ENCODE results near the gene USP25.
A peak's percentile ranks its signal among the peaks of the same experiment; 100 is the strongest.

Gene USP25

GRCh38 chr21:15729674-15730483 is at the start of gene USP25:
TSS of gene USP25 (plus strand) at chr21:15729982. CDS start at chr21:15730394, 412 bp downstream.
- peak; percentile 87 for DNase-seq (ENCODE audit: low spot score)

GRCh38 chr21:15682186-15682895 is 47.4 kb upstream of the USP25 start:
- peak; percentile 6 for DNase-seq (ENCODE audit: low spot score)

GRCh38 chr21:15682977-15683376 is 46.8 kb upstream of the USP25 start:
- DNase-seq (ENCODE audit: low spot score): no peak

- DNase-seq (ENCODE audit: low spot score): no peak
Observed at GRCh38 chr21:15686506-15686905, 43.3 kb upstream of the USP25 start.

GRCh38 chr21:15687208-15687607 is 42.6 kb upstream of the USP25 start:
- no peak for DNase-seq (ENCODE audit: low spot score)

- no peak for DNase-seq (ENCODE audit: low spot score)
Observed at GRCh38 chr21:15688016-15688415, 41.8 kb upstream of the USP25 start.

GRCh38 chr21:15688809-15689208 is 41.0 kb upstream of the USP25 start:
- no peak for DNase-seq (ENCODE audit: low spot score)

GRCh38 chr21:15692711-15693110 is 37.1 kb upstream of the USP25 start:
- DNase-seq (ENCODE audit: low spot score): no peak

GRCh38 chr21:15695241-15695640 is 34.5 kb upstream of the USP25 start:
- DNase-seq (ENCODE audit: low spot score): no peak

- DNase-seq (ENCODE audit: low spot score): no peak
Observed at GRCh38 chr21:15701830-15702229, 28.0 kb upstream of the USP25 start.

GRCh38 chr21:15703932-15704331 is 25.9 kb upstream of the USP25 start:
- DNase-seq (ENCODE audit: low spot score): no peak

- no peak for DNase-seq (ENCODE audit: low spot score)
Observed at GRCh38 chr21:15706696-15707095, 23.1 kb upstream of the USP25 start.

- no peak for DNase-seq (ENCODE audit: low spot score)
Observed at GRCh38 chr21:15713412-15713811, 16.4 kb upstream of the USP25 start.

GRCh38 chr21:15718711-15719110 is 11.1 kb upstream of the USP25 start:
- DNase-seq (ENCODE audit: low spot score): no peak

- no peak for DNase-seq (ENCODE audit: low spot score)
Observed at GRCh38 chr21:15719976-15720375, 9.8 kb upstream of the USP25 start.

GRCh38 chr21:15722591-15723324 is 7.0 kb upstream of the USP25 start:
- no peak for DNase-seq (ENCODE audit: low spot score)

GRCh38 chr21:15725949-15726348 is 3.8 kb upstream of the USP25 start:
- DNase-seq (ENCODE audit: low spot score): no peak

GRCh38 chr21:15728046-15728445 is 1.7 kb upstream of the USP25 start:
- DNase-seq (ENCODE audit: low spot score): no peak

- no peak for DNase-seq (ENCODE audit: low spot score)
Observed at GRCh38 chr21:15729346-15729673, 472 bp upstream of the USP25 start.

- peak; percentile 42 for DNase-seq (ENCODE audit: low spot score)
Observed at GRCh38 chr21:15730484-15731242, 881 bp downstream of the USP25 start.

GRCh38 chr21:15731243-15731613 is 1.4 kb downstream of the USP25 start:
- DNase-seq (ENCODE audit: low spot score): peak; percentile 69

- DNase-seq (ENCODE audit: low spot score): peak; percentile 75
Observed at GRCh38 chr21:15732290-15732995, 2.7 kb downstream of the USP25 start.
